Measurements from ENCODE around the gene SEMA5B.

The SEMA5B gene

DNA sequence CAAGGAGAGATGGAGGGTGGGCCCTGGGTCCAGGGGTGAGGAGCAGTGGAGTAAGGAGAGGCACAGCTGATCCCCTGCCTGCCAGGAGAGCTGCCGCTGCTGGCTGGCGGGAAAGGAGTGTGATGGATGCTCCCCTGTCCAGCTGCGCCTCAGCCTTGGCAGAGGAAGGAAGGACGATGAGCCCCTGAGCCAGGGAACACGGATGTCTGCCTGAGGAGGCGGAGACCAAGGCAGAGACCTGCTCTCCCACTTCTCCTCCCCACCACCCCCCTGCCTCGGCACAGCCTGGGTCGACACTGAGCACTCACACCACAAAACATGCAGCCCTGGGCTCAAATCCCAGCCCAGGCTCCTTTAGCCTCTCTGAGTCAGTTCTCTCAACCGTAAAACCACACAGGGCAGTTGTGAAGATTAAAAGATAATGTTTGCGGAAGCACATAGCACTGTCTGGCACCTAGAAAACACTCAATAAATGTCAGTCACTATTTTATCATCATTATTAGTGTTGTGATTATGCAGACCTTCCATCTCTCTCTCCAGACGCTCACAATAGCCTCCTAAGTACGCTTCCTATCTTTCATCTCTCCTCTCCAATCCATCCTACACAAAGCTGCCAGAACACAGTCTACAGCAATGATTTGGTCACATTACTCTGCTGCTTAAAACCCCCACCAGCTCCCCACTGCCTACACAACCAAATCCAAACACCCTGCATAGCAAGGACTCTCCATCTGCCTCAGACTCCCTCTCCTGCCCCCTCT lies 52.2 kb downstream of the SEMA5B start (continued):
- TF ChIP-seq, protein P1, sequence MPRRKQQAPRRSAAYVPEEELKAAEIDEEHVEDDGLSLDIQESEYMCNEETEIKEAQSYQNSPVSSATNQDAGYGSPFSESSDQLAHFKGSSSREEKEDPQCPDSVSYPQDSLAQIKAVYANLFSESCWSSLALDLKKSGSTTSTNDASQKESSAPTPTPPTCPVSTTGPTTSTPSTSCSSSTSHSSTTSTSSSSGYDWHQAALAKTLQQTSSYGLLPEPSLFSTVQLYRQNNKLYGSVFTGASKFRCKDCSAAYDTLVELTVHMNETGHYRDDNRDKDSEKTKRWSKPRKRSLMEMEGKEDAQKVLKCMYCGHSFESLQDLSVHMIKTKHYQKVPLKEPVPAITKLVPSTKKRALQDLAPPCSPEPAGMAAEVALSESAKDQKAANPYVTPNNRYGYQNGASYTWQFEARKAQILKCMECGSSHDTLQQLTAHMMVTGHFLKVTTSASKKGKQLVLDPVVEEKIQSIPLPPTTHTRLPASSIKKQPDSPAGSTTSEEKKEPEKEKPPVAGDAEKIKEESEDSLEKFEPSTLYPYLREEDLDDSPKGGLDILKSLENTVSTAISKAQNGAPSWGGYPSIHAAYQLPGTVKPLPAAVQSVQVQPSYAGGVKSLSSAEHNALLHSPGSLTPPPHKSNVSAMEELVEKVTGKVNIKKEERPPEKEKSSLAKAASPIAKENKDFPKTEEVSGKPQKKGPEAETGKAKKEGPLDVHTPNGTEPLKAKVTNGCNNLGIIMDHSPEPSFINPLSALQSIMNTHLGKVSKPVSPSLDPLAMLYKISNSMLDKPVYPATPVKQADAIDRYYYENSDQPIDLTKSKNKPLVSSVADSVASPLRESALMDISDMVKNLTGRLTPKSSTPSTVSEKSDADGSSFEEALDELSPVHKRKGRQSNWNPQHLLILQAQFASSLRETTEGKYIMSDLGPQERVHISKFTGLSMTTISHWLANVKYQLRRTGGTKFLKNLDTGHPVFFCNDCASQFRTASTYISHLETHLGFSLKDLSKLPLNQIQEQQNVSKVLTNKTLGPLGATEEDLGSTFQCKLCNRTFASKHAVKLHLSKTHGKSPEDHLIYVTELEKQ (tag by site-specific recombination; IDR thresholded peaks at IDR 0.05; ENCODE audit: borderline replicate concordance) = 0 out of 2 replicates have a peak, but pooled peaks have one; percentile 15
- TF ChIP-seq ZNF18 (tag by site-specific recombination; IDR thresholded peaks at IDR 0.05) = peak; percentile 75
- peak; percentile 85; the same call in 1 of the 2 replicates for TF ChIP-seq MEIS1 (CRISPR knock-in tag; IDR thresholded peaks at IDR 0.05; ENCODE audit: borderline replicate concordance)
- no peak for TF ChIP-seq ZFP37 (tag by site-specific recombination; IDR thresholded peaks at IDR 0.05)
- peak; percentile 62 for TF ChIP-seq ZNF335 (tag by site-specific recombination; conservative IDR thresholded peaks at IDR 0.05)
- TF ChIP-seq ZBTB48 (tag by site-specific recombination; IDR thresholded peaks at IDR 0.05) = peak; percentile 88
- peak; percentile 62; the same call in 1 of the 2 replicates for TF ChIP-seq ZNF843 (tag by site-specific recombination; IDR thresholded peaks at IDR 0.05)
- 0 out of 2 replicates have a peak, but pooled peaks have one; percentile 29 for TF ChIP-seq GLIS2 (tag by site-specific recombination; IDR thresholded peaks at IDR 0.05)
- TF ChIP-seq TRIM28 (IDR thresholded peaks at IDR 0.05; ENCODE audit: borderline replicate concordance, low read length) = no peak; the same call in 1 of the 2 replicates
- TF ChIP-seq ZNF623 (tag by site-specific recombination; IDR thresholded peaks at IDR 0.05) = no peak
- peak; percentile 88 for TF ChIP-seq OSR2 (tag by site-specific recombination; IDR thresholded peaks at IDR 0.05)
- TF ChIP-seq, protein P2, sequence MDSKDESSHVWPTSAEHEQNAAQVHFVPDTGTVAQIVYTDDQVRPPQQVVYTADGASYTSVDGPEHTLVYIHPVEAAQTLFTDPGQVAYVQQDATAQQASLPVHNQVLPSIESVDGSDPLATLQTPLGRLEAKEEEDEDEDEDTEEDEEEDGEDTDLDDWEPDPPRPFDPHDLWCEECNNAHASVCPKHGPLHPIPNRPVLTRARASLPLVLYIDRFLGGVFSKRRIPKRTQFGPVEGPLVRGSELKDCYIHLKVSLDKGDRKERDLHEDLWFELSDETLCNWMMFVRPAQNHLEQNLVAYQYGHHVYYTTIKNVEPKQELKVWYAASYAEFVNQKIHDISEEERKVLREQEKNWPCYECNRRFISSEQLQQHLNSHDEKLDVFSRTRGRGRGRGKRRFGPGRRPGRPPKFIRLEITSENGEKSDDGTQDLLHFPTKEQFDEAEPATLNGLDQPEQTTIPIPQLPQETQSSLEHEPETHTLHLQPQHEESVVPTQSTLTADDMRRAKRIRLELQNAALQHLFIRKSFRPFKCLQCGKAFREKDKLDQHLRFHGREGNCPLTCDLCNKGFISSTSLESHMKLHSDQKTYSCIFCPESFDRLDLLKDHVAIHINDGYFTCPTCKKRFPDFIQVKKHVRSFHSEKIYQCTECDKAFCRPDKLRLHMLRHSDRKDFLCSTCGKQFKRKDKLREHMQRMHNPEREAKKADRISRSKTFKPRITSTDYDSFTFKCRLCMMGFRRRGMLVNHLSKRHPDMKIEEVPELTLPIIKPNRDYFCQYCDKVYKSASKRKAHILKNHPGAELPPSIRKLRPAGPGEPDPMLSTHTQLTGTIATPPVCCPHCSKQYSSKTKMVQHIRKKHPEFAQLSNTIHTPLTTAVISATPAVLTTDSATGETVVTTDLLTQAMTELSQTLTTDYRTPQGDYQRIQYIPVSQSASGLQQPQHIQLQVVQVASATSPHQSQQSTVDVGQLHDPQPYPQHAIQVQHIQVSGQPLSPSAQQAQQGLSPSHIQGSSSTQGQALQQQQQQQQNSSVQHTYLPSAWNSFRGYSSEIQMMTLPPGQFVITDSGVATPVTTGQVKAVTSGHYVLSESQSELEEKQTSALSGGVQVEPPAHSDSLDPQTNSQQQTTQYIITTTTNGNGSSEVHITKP (tag by site-specific recombination; IDR thresholded peaks at IDR 0.05) = peak; percentile 91
- peak; percentile 79 for TF ChIP-seq SP7 (tag by site-specific recombination; IDR thresholded peaks at IDR 0.05)
- TF ChIP-seq ZNF521 (tag by site-specific recombination; IDR thresholded peaks at IDR 0.05) = no peak
- no peak for TF ChIP-seq ZNF785 (tag by site-specific recombination; IDR thresholded peaks at IDR 0.05)
- TF ChIP-seq ZNF530 (tag by site-specific recombination; IDR thresholded peaks at IDR 0.05; ENCODE audit: low read depth) = no peak
- TF ChIP-seq GFI1B (tag by site-specific recombination; IDR thresholded peaks at IDR 0.05) = peak; percentile 62; the same call in 1 of the 2 replicates
- no peak for TF ChIP-seq WT1 (tag by site-specific recombination; IDR thresholded peaks at IDR 0.05)
- TF ChIP-seq ZBTB17 (tag by site-specific recombination; IDR thresholded peaks at IDR 0.05) = peak; percentile 84
- TF ChIP-seq, protein P3, sequence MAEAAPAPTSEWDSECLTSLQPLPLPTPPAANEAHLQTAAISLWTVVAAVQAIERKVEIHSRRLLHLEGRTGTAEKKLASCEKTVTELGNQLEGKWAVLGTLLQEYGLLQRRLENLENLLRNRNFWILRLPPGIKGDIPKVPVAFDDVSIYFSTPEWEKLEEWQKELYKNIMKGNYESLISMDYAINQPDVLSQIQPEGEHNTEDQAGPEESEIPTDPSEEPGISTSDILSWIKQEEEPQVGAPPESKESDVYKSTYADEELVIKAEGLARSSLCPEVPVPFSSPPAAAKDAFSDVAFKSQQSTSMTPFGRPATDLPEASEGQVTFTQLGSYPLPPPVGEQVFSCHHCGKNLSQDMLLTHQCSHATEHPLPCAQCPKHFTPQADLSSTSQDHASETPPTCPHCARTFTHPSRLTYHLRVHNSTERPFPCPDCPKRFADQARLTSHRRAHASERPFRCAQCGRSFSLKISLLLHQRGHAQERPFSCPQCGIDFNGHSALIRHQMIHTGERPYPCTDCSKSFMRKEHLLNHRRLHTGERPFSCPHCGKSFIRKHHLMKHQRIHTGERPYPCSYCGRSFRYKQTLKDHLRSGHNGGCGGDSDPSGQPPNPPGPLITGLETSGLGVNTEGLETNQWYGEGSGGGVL (tag by site-specific recombination; IDR thresholded peaks at IDR 0.05) = peak; percentile 86
- peak; percentile 38 for TF ChIP-seq FEZF1 (tag by site-specific recombination; IDR thresholded peaks at IDR 0.05)
- TF ChIP-seq ZBTB6 (tag by site-specific recombination; IDR thresholded peaks at IDR 0.05) = no peak
- peak; percentile 95 for TF ChIP-seq GLIS1 (tag by site-specific recombination; IDR thresholded peaks at IDR 0.05)
- no peak for TF ChIP-seq ZNF791 (tag by site-specific recombination; IDR thresholded peaks at IDR 0.05)

Measured in HEK293 (cell line).